ENCODE data around the gene ZFAND2B.
"Not testable (repeated sequence)": the region's sequence is repeated elsewhere in the genome, so short reads cannot be mapped to it uniquely, and the experiment has no call there.

ZFAND2B gene

DNA sequence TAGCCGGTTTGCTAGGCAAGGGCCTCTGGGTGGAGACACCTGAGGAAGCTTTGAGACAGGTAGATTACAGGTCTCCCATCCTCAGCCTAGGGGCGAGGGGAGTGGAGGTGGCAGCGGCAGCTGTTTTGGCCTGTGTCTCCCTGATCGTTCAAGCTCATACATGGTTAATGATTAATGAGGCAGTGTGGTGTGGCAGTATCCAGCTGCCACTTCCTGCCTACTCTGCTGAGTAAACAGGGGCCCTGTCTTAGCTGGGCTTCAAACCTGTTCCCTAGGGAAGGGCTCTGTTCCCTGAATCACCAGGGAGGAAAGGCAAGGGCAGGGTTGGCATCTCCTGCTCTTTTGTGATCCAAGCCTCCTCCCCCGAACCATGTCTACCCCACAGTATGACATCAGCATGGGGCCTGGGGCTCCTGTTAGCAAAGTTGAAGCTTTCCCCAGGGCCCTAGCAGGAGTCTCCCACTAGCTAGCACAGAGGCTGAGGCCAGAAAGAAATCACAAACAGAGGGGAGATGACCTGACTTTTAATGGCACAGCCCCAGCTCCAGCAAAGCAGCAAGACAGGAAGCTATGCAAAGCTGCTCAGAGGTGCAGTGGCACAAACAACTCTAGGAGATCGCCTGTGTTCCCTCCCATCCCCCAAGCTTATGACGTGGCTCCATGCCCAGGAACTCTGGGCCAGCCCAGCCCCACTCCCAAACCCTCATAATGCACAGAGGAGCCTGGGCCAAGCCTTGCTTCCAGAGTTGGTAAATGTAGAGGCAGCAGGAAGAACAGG is 42.8 kb downstream of the ZFAND2B start:
- Histone ChIP-seq H3K27me3 (ENCODE audit: low read depth, low read length) (no peaks in the 10 kb centered on the region), H3K4me3 (ENCODE audit: low read depth in 1 of 2, low read length in 2 of 2) (peak overlapping the region in 1 of 2 donors; percentile 2), H3K36me3 (ENCODE audit: control insufficient read depth in 1 of 2, insufficient read depth in 2 of 2, low read length in 2 of 2) (peaks cover 14 to 34% of the 10 kb centered on the region in 2 donors), H3K9me3 (ENCODE audit: control insufficient read depth in 1 of 2, low read length in 2 of 2) (no peaks in the 10 kb centered on the region), H3K4me1 (ENCODE audit: control insufficient read depth in 1 of 2, insufficient read depth in 2 of 2, low read length in 2 of 2) (peaks cover 30 to 52% of the 10 kb centered on the region in 2 donors), H3K27ac (ENCODE audit: low read length) (peak overlapping the region; percentile 90)

DNA sequence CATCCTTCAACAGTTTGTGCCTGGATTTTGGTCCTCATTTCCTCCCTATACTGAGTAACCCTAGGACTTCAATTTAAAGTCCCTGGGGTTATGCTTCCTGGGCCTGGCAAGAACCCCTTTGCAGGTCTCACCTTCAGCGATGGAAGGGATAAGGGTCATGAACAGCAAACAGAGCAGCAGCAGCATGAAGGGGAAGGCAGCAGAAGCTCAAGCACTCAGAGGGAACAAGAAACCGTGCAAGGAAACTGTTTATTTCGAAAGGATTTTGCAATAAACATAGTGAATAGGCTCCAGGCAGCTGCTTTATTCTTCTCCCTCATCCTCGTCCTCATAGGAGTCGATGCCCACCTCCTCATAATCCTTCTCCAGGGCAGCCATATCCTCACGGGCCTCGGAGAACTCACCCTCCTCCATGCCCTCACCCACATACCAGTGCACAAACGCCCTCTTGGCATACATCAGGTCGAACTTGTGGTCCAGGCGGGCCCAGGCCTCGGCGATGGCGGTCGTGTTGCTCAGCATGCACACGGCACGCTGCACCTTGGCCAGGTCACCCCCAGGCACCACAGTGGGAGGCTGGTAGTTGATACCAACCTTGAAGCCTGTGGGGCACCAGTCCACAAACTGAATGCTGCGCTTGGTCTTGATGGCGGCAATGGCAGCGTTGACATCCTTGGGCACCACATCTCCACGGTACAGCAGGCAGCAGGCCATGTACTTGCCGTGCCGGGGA is 43.6 kb downstream of the ZFAND2B start:
- peak overlapping the region; percentile 90 for H3K27ac ChIP-seq (ENCODE audit: low read length)
- peak overlapping the region in 1 of 2 donors; percentile 2 for H3K4me3 ChIP-seq (ENCODE audit: low read depth in 1 of 2, low read length in 2 of 2)
- H3K4me1 ChIP-seq (ENCODE audit: control insufficient read depth in 1 of 2, insufficient read depth in 2 of 2, low read length in 2 of 2), result peaks cover 30 to 45% of the 10 kb centered on the region in 2 donors
- peaks cover 14 to 34% of the 10 kb centered on the region in 2 donors for H3K36me3 ChIP-seq (ENCODE audit: control insufficient read depth in 1 of 2, insufficient read depth in 2 of 2, low read length in 2 of 2)
- no peaks in the 10 kb centered on the region for H3K9me3 ChIP-seq (ENCODE audit: control insufficient read depth in 1 of 2, low read length in 2 of 2)
- H3K27me3 ChIP-seq (ENCODE audit: low read depth, low read length), result no peaks in the 10 kb centered on the region

DNA sequence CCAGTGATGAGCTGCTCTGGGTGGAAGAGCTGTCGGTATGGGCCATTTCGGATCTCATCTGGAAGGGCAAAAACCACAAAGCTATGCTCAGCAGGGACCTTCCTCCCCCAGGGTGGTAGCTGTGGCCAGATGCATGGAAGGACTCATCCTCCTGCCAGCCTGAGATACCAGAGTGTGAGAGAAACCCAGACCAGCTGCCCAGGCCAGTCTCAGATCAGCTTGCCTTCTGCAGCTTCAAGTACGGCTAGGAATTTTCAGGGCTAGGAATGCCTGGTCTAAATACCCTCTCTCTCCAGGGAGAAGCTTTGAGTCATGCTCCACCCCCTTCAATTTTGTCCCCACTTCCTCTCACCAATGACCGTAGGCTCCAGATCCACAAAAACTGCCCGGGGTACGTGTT is 45.1 kb downstream of the ZFAND2B start:
- Histone ChIP-seq H3K4me3 (ENCODE audit: low read depth in 1 of 2, low read length in 2 of 2) (peak overlapping the region in 1 of 2 donors; percentile 84), H3K36me3 (ENCODE audit: control insufficient read depth in 1 of 2, insufficient read depth in 2 of 2, low read length in 2 of 2) (peaks cover 13 to 34% of the 10 kb centered on the region in 2 donors), H3K27me3 (ENCODE audit: low read depth, low read length) (no peaks in the 10 kb centered on the region), H3K27ac (ENCODE audit: low read length) (no peak overlapping the region), H3K4me1 (ENCODE audit: control insufficient read depth in 1 of 2, insufficient read depth in 2 of 2, low read length in 2 of 2) (peaks cover 22 to 33% of the 10 kb centered on the region in 2 donors), H3K9me3 (ENCODE audit: control insufficient read depth in 1 of 2, low read length in 2 of 2) (no peaks in the 10 kb centered on the region)

DNA sequence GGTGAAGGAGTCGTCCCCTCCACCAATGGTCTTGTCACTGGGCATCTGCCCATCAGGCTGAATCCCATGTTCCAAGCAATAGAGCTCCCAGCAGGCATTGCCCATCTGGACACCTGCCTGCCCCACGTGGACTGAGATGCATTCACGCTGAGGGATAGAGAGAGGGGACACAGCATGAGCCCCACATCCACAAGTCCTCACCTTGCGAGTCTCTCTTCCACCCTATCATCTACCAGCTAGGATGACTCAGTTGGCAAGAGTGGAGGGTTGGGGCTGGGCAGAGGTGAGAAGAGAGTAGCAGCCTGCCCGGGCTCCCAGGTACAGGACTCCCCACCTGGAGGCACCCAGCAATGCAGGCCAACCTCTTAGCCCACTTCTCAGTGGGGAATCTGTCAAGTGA is 45.5 kb downstream of the ZFAND2B start:
- Histone ChIP-seq H3K4me1 (ENCODE audit: control insufficient read depth in 1 of 2, insufficient read depth in 2 of 2, low read length in 2 of 2) (peaks cover 18 to 31% of the 10 kb centered on the region in 2 donors), H3K27me3 (ENCODE audit: low read depth, low read length) (no peaks in the 10 kb centered on the region), H3K4me3 (ENCODE audit: low read depth in 1 of 2, low read length in 2 of 2) (peak overlapping the region in 1 of 2 donors; percentile 84), H3K36me3 (ENCODE audit: control insufficient read depth in 1 of 2, insufficient read depth in 2 of 2, low read length in 2 of 2) (peaks cover 9 to 30% of the 10 kb centered on the region in 2 donors), H3K27ac (ENCODE audit: low read length) (peak overlapping the region; percentile 72), H3K9me3 (ENCODE audit: control insufficient read depth in 1 of 2, low read length in 2 of 2) (no peaks in the 10 kb centered on the region)

DNA sequence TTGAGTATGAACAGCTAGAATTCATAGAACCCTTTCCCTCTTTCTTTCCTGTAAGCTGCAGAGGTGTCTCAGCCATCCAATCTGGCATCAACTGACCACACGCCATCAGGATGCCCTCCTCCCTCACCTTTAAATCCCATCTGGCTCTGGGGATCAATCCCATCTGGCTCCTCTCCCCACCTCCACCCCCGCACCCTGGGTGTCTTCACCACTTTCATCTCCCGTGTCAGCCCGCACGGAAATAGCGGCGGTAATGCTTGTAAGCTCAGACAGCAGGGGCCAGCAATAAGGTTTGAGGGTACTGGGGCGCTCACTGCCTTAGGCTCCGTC is 46.0 kb downstream of the ZFAND2B start:
- no peaks in the 10 kb centered on the region for H3K9me3 ChIP-seq (ENCODE audit: control insufficient read depth in 1 of 2, low read length in 2 of 2)
- H3K4me3 ChIP-seq (ENCODE audit: low read depth in 1 of 2, low read length in 2 of 2), result peak overlapping the region; percentile 75 to 84
- peak overlapping the region; percentile 72 for H3K27ac ChIP-seq (ENCODE audit: low read length)
- H3K4me1 ChIP-seq (ENCODE audit: control insufficient read depth in 1 of 2, insufficient read depth in 2 of 2, low read length in 2 of 2), result peaks cover 18 to 26% of the 10 kb centered on the region in 2 donors
- H3K36me3 ChIP-seq (ENCODE audit: control insufficient read depth in 1 of 2, insufficient read depth in 2 of 2, low read length in 2 of 2), result peaks cover 8 to 25% of the 10 kb centered on the region in 2 donors
- H3K27me3 ChIP-seq (ENCODE audit: low read depth, low read length), result no peaks in the 10 kb centered on the region

DNA sequence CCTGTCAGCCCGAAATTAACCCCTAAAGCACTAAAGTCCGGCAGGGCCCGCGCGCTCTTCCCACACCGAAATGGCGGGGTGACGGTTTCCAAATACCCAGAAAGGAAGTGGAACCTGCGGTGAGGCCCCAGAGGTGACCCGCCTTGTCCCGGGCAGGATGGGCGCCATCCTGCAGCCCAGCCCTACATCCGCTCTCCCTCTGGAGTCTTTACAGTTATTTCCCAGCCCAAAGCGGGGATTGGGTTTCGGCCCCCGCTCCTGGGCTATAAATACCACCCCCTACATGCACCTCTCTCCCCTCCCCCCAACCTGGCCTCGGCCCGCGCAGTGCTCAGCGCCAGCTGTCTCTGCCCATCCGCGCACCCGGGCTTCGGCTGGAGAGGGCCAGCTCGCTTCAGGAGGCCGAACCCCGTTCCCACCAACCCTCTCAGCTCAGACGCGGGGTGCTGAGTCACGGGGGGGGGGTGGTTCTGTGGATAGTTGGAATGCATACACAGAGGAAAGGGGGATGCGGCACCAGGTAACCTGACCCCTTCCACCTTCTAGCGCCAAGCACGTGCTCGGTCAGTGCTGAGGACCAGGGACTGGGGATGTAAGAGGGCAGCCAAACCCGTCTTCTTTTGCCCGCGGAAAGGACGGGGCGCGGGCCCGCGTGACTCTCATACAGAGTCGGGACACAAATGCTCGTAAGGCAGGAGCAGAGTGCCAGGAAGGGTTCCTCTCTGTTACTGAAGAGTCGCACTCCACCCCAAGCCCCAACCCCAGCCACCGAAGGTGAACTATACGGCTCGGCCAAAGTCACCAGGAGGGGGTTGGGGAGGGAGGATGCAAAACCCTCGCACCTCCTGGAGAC is 46.5 kb downstream of the ZFAND2B start, which contains the start of gene TUBA4B:
Gene TUBA4B, plus strand, starts transcription at position 344 of the 853 bp plus-strand sequence. Its CDS starts 165 bp downstream, at position 509.
- peak within 1 kb of the TSS; percentile 72 for H3K27ac ChIP-seq (ENCODE audit: low read length)
- no peaks in the 10 kb centered on the region for H3K9me3 ChIP-seq (ENCODE audit: control insufficient read depth in 1 of 2, low read length in 2 of 2)
- peak within 1 kb of the TSS; percentile 75 to 84 for H3K4me3 ChIP-seq (ENCODE audit: low read depth in 1 of 2, low read length in 2 of 2)
- H3K4me1 ChIP-seq (ENCODE audit: control insufficient read depth in 1 of 2, insufficient read depth in 2 of 2, low read length in 2 of 2), result peaks cover 18 to 26% of the 10 kb centered on the region in 2 donors
- no peaks in the 10 kb centered on the region for H3K27me3 ChIP-seq (ENCODE audit: low read depth, low read length)
- H3K36me3 ChIP-seq (ENCODE audit: control insufficient read depth in 1 of 2, insufficient read depth in 2 of 2, low read length in 2 of 2), result peaks cover 3 to 21% of the 10 kb centered on the region in 2 donors

DNA sequence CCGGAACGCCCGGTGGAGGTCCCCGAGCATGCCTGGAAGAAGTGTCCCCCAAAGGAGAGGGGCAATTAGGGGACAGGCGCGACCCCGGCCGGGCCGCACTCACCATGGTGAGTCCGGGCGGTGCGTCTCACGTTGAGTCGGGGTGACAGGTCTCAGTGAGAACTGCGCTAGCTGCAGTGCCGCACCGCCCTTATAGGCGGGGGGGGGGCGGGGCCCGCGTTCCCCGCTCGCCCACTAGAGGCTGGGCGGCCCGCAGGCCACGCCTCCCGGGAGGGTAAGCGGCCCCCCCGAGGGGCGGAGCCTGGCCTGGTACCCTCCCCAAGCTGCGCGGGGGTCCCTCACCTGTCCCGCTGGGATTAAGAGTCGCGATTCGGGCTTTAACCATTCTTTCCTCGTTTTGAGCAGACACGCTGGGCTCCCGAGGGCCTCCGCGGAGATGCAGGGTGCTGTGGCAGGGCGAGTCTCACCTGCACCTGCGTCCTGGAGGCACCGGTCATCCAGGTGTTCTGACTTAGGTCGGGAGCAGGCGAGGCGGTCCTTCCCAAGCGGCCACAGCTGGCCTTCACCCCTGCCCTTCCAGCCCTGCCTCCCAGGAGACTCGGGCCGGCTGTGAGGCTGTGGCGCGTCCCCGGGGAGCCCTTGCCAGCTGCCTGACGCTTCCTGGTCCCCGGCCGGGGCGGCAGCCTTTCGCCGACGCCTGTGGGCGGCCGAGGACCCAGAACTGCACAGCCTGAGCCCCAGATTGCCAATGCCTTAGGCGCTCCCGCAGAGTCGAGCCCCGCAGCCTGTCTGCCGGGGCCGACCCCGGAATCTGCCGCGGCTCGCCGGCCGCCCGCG is 47.4 kb downstream of the ZFAND2B start, which contains the start of gene TUBA4A:
Gene TUBA4A, minus strand, starts transcription at position 166 of the 837 bp plus-strand sequence. Its CDS starts 60 bp downstream, at position 106.
- Histone ChIP-seq H3K27ac (ENCODE audit: low read length) (peak within 1 kb of the TSS; percentile 72), H3K27me3 (ENCODE audit: low read depth, low read length) (no peaks in the 10 kb centered on the region), H3K9me3 (ENCODE audit: control insufficient read depth in 1 of 2, low read length in 2 of 2) (no peaks in the 10 kb centered on the region), H3K4me3 (ENCODE audit: low read depth in 1 of 2, low read length in 2 of 2) (peak within 1 kb of the TSS; percentile 75 to 84), H3K4me1 (ENCODE audit: control insufficient read depth in 1 of 2, insufficient read depth in 2 of 2, low read length in 2 of 2) (peaks cover 15 to 22% of the 10 kb centered on the region in 2 donors), H3K36me3 (ENCODE audit: control insufficient read depth in 1 of 2, insufficient read depth in 2 of 2, low read length in 2 of 2) (peaks cover 0 to 14% of the 10 kb centered on the region in 2 donors)

DNA sequence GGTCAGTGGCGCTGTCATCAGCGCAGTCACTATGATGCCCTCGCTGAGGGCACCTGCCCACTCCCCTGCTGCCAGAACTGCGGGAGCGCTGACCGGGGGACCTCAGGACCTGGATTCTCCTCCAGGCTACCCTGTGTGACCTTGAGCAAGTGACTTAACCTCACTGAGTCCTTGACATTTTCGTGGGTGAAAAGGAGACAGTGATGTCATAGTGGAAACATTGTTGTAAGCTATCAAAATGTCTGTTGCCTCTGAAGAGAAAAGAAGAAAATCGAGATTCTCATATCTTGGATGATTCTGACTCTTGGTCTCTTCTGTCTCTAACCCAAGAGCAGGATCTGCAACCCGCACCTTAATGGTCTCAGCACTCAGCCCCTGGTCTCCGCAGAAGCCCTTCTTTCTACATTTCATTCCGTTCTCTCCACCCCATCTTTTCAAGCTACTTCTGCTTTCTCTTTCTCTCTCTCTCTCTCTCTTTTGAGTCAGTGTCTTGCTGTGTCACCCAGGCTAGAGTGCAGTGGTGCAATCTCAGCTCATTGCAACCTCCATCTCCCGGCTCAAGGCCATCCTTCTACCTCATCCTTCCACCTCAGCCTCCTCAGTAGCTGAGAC is 48.1 kb downstream of the ZFAND2B start:
- Histone ChIP-seq H3K27ac (ENCODE audit: low read length) (peak overlapping the region; percentile 33), H3K27me3 (ENCODE audit: low read depth, low read length) (no peaks in the 10 kb centered on the region), H3K36me3 (ENCODE audit: control insufficient read depth in 1 of 2, insufficient read depth in 2 of 2, low read length in 2 of 2) (peaks cover 0 to 11% of the 10 kb centered on the region in 2 donors), H3K4me1 (ENCODE audit: control insufficient read depth in 1 of 2, insufficient read depth in 2 of 2, low read length in 2 of 2) (peaks cover 8 to 15% of the 10 kb centered on the region in 2 donors), H3K4me3 (ENCODE audit: low read depth in 1 of 2, low read length in 2 of 2) (peak overlapping the region; percentile 75 to 84), H3K9me3 (ENCODE audit: control insufficient read depth in 1 of 2, low read length in 2 of 2) (no peaks in the 10 kb centered on the region)

DNA sequence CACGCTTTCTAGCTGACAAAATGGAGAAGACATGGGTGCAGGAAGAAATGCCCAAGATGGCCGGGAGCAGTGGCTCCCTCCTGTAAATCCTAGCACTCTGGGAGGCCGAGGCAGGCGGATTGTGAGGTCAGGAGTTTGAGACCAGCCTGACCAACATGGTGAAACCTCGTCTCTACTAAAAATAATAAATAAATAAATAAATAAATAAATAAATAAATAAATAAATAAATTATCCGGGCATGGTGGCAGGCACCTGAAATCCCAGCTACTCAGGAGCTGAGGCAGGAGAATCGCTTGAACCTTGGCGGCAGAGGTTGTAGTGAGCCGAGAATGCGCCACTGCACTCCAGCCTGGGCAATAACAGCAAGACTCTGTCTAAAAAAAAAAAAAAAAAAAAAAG is 52.4 kb downstream of the ZFAND2B start:
- not testable (repeated sequence) for H3K9me3 ChIP-seq (ENCODE audit: control insufficient read depth in 1 of 2, low read length in 2 of 2); H3K27me3 ChIP-seq (ENCODE audit: low read depth, low read length); H3K4me3 ChIP-seq (ENCODE audit: low read depth in 1 of 2, low read length in 2 of 2); H3K36me3 ChIP-seq (ENCODE audit: control insufficient read depth in 1 of 2, insufficient read depth in 2 of 2, low read length in 2 of 2); H3K27ac ChIP-seq (ENCODE audit: low read length); H3K4me1 ChIP-seq (ENCODE audit: control insufficient read depth in 1 of 2, insufficient read depth in 2 of 2, low read length in 2 of 2)
